WTC11 (cell line): ENCODE measurements around the gene PLEKHA6. TPM values are rescaled to one million over a fixed set of nuclear protein-coding genes. Genes with fewer than 3 reads are reported as not detected.

Experiments
- ATAC-seq: fragments of 200-7000 bp; cut with Tn5 transposase; 2 replicates; pipeline ENCODE4 v1.10.0; 2021; ENCODE audit warnings: mild to moderate bottlenecking, moderate library complexity
- CTCF ChIA-PET: fragments of 300-600 bp; sonication (Branson Sonifier 250); formaldehyde crosslinking; loops from one replicate; lab custom pipeline; 2021; ENCODE audit warnings: antibody characterized with exemption; lab: Charles Lee
- POLR2A ChIA-PET: fragments of 350-600 bp; sonication (Branson Sonifier 250); formaldehyde crosslinking; loops from one replicate; lab custom pipeline; 2021; ENCODE audit warnings: antibody characterized with exemption; lab: Charles Lee
- DNase-seq: peaks from one replicate; pipeline ENCODE4 v3.0.0; 2021; ENCODE audit warnings: low spot score
- H3K27ac Mint-ChIP-seq: 2 replicates; pipeline ENCODE4 v1.8.0; 2021; ENCODE audit warnings: mixed read lengths
- H3K27me3 Mint-ChIP-seq: 2 replicates; pipeline ENCODE4 v1.8.0; 2021; ENCODE audit warnings: low read depth, mild to moderate bottlenecking, moderate library complexity, mixed read lengths
- H3K36me3 Mint-ChIP-seq: 2 replicates; pipeline ENCODE4 v1.8.0; 2021; ENCODE audit warnings: mixed read lengths
- H3K4me1 Mint-ChIP-seq: 2 replicates; pipeline ENCODE4 v1.8.0; 2022; ENCODE audit warnings: mixed read lengths
- H3K4me3 Mint-ChIP-seq: 2 replicates; pipeline ENCODE4 v1.8.0; 2021; ENCODE audit warnings: mild to moderate bottlenecking, moderate library complexity, mixed read lengths
- H3K9me3 Mint-ChIP-seq: 2 replicates; pipeline ENCODE4 v1.8.0; 2021; ENCODE audit warnings: mixed read lengths
- CBFB ChIP-seq: sonication (generic); formaldehyde crosslinking; IDR thresholded peaks from 2 replicates; pipeline ENCODE4 v1.8.1; 2022; ENCODE audit warnings: mild to moderate bottlenecking, low read depth, missing genetic modification reagents
- ELF4 ChIP-seq: sonication (generic); formaldehyde crosslinking; IDR thresholded peaks from 2 replicates; pipeline ENCODE4 v1.8.1; 2022; ENCODE audit warnings: low read depth, mild to moderate bottlenecking, moderate library complexity, missing genetic modification reagents
- EMX1 ChIP-seq: fragments of 250-450 bp; sonication (Bioruptor Pico); IDR thresholded peaks from 2 replicates; pipeline ENCODE4 v1.8.0; 2021; ENCODE audit warnings: mild to moderate bottlenecking
- FOXJ3 ChIP-seq: sonication (generic); formaldehyde crosslinking; IDR thresholded peaks from 2 replicates; pipeline ENCODE4 v1.9.0; 2021; ENCODE audit warnings: missing genetic modification reagents, mild to moderate bottlenecking, borderline replicate concordance
- FOXP4 ChIP-seq: sonication (generic); formaldehyde crosslinking; IDR thresholded peaks from 2 replicates; pipeline ENCODE4 v1.8.0; 2022; ENCODE audit warnings: mild to moderate bottlenecking, missing genetic modification reagents
- HMGXB4 ChIP-seq: sonication (generic); formaldehyde crosslinking; IDR thresholded peaks from 2 replicates; pipeline ENCODE4 v1.8.1; 2023; ENCODE audit warnings: mild to moderate bottlenecking, moderate library complexity, missing genetic modification reagents
- KAT7 ChIP-seq: sonication (generic); formaldehyde crosslinking; IDR thresholded peaks from 2 replicates; pipeline ENCODE4 v1.8.1; 2023; ENCODE audit warnings: missing genetic modification reagents, mild to moderate bottlenecking, borderline replicate concordance
- NR1H2 ChIP-seq: sonication (generic); formaldehyde crosslinking; IDR thresholded peaks from 2 replicates; pipeline ENCODE4 v1.9.0; 2021; ENCODE audit warnings: mild to moderate bottlenecking, moderate library complexity, missing genetic modification reagents
- OVOL2 ChIP-seq: fragments of 250-450 bp; sonication (Bioruptor Pico); IDR thresholded peaks from 2 replicates; pipeline ENCODE4 v1.9.0; 2021; ENCODE audit warnings: mild to moderate bottlenecking, borderline replicate concordance
- USF1 ChIP-seq: sonication (generic); formaldehyde crosslinking; IDR thresholded peaks from 2 replicates; pipeline ENCODE4 v1.8.0; 2022; ENCODE audit warnings: mild to moderate bottlenecking, missing genetic modification reagents
- ZNF138 ChIP-seq: sonication (generic); formaldehyde crosslinking; conservative IDR thresholded peaks from 2 replicates; pipeline ENCODE4 v1.8.1; 2022; ENCODE audit warnings: mild to moderate bottlenecking, moderate library complexity, missing genetic modification reagents
- ZNF317 ChIP-seq: sonication (generic); formaldehyde crosslinking; IDR thresholded peaks from 2 replicates; pipeline ENCODE4 v1.8.1; 2023; ENCODE audit warnings: low read depth, mild to moderate bottlenecking, moderate library complexity, missing genetic modification reagents, borderline replicate concordance
- total RNA-seq: library from RNA; stranded (reverse); gene quantifications from 3 replicates; pipeline ENCODE4 v1.2.3, GENCODE V29; 2021
- TF ChIP-seq, protein P1 (sequence below): sonication (generic); formaldehyde crosslinking; IDR thresholded peaks from 2 replicates; pipeline ENCODE4 v1.8.1; 2022; ENCODE audit warnings: low read depth, mild to moderate bottlenecking, moderate library complexity, missing genetic modification reagents, borderline replicate concordance
- TF ChIP-seq, protein P2 (sequence below): sonication (generic); formaldehyde crosslinking; IDR thresholded peaks from 2 replicates; pipeline ENCODE4 v1.8.1; 2022; ENCODE audit warnings: low read depth, missing genetic modification reagents, borderline replicate concordance
- TF ChIP-seq, protein P3 (sequence below): fragments of 200-600 bp; IDR thresholded peaks from 2 replicates; pipeline ENCODE4 v1.8.0; 2022; ENCODE audit warnings: antibody characterized with exemption
- TF ChIP-seq, protein P4 (sequence below): fragments of 250-450 bp; sonication (Bioruptor Pico); IDR thresholded peaks from 2 replicates; pipeline ENCODE4 v1.9.0; 2021; ENCODE audit warnings: moderate library complexity, mild to moderate bottlenecking, inconsistent platforms, borderline replicate concordance

PLEKHA6 gene
- total RNA-seq, 1 experiment from 2014 or later = 11.6 TPM

DNA sequence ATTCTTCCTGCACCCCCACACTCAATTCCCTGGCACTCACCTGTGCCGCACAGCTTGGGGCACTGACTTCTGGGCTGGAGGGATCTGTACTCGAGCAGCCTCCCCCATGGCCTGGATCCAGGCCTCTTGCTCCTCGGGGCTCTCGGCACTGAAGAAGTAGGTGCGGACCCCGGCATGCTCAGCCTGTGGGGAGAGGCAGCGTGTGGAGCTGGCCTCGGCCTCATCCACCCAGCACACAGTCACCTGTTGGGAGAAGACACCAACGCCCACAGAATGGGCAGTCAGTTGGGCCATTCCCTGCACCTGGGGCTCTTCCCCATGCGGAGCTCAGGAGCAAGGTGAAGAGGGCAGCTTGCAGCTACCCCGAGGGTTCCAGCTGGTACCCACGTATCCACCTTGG is 98.5 kb downstream of the PLEKHA6 start (continued):
- TF ChIP-seq, protein P1, sequence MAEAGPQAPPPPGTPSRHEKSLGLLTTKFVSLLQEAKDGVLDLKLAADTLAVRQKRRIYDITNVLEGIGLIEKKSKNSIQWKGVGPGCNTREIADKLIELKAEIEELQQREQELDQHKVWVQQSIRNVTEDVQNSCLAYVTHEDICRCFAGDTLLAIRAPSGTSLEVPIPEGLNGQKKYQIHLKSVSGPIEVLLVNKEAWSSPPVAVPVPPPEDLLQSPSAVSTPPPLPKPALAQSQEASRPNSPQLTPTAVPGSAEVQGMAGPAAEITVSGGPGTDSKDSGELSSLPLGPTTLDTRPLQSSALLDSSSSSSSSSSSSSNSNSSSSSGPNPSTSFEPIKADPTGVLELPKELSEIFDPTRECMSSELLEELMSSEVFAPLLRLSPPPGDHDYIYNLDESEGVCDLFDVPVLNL (CRISPR knock-in tag) = no peak

- TF ChIP-seq ZNF317 = peak; percentile 52; the same call in 1 of the 2 replicates
- TF ChIP-seq OVOL2 = no peak
- Mint-ChIP-seq H3K9me3 (no peaks in the 10 kb centered on the region), H3K27me3 (no peaks in the 10 kb centered on the region), H3K36me3 (no peaks in the 10 kb centered on the region; the same call in 1 of the 2 replicates), H3K27ac (no peak overlapping the region), H3K4me1 (peaks cover 13% of the 10 kb centered on the region), H3K4me3 (no peak overlapping the region)
- DNase-seq (no peak), ATAC-seq (no peak)
- ChIA-PET CTCF (interaction anchor here (0.5 to 2.2 kb wide), 8 partner anchors 20 to 1979 kb away, joined by 3 to 12 read pairs (median 4); partner anchors contain the start of gene PLEKHA6), POLR2A (no interaction called here)
Observed at GRCh38 chr1:204260601-204261197, 99.0 kb downstream of the PLEKHA6 start.

DNA sequence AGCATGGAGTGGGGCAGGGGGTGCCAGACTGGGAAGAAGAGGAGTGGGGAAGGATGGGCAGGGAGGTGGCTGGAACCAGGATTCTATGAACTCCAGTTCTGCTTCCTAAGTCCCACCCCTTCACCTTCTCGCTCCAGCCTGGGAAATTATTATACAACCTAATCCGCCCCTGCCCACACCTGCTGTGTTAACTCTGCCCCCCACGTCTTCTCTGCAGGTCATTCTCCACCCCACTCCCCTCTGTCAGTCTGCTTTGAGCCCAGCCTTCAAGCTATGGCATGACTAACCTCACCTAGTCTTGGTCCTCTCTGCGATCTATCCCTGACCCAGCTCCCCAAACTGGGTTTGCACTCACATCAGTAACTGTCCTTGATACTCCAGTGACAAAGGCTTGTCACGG is 99.9 kb downstream of the PLEKHA6 start:
- H3K36me3 Mint-ChIP-seq = no peaks in the 10 kb centered on the region; the same call in 1 of the 2 replicates

GRCh38 chr1:204259196-204259595 is 100.5 kb downstream of the PLEKHA6 start:
- ChIA-PET POLR2A (no interaction called here), CTCF (interaction anchor here (0.6 to 7.7 kb wide), 24 partner anchors 8 to 1332 kb away, joined by 3 to 97 read pairs (median 6); partner anchors contain the start of genes GOLT1A and PLEKHA6)
- H3K36me3 Mint-ChIP-seq = no peaks in the 10 kb centered on the region; the same call in 1 of the 2 replicates
- no peak for DNase-seq
- no peak overlapping the region for H3K27ac Mint-ChIP-seq
- H3K27me3 Mint-ChIP-seq = no peaks in the 10 kb centered on the region
- H3K4me3 Mint-ChIP-seq = no peak overlapping the region
- H3K4me1 Mint-ChIP-seq = peaks cover 28% of the 10 kb centered on the region
- no peak for ATAC-seq
- no peaks in the 10 kb centered on the region for H3K9me3 Mint-ChIP-seq
- no peak for TF ChIP-seq EMX1
- no peak for TF ChIP-seq USF1
- no peak for TF ChIP-seq NR1H2 (CRISPR knock-in tag)
- TF ChIP-seq KAT7 (CRISPR knock-in tag) = no peak
- TF ChIP-seq, protein P2, sequence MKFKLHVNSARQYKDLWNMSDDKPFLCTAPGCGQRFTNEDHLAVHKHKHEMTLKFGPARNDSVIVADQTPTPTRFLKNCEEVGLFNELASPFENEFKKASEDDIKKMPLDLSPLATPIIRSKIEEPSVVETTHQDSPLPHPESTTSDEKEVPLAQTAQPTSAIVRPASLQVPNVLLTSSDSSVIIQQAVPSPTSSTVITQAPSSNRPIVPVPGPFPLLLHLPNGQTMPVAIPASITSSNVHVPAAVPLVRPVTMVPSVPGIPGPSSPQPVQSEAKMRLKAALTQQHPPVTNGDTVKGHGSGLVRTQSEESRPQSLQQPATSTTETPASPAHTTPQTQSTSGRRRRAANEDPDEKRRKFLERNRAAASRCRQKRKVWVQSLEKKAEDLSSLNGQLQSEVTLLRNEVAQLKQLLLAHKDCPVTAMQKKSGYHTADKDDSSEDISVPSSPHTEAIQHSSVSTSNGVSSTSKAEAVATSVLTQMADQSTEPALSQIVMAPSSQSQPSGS (CRISPR knock-in tag) = no peak
- TF ChIP-seq ELF4 (CRISPR knock-in tag) = no peak
- TF ChIP-seq FOXJ3 = no peak
- TF ChIP-seq FOXP4 = no peak

More for the DNA sequence above, 99.9 kb downstream of the PLEKHA6 start:
- ATAC-seq = no peak
- no peaks in the 10 kb centered on the region for H3K27me3 Mint-ChIP-seq
- no peak overlapping the region for H3K27ac Mint-ChIP-seq
- TF ChIP-seq, protein P3, sequence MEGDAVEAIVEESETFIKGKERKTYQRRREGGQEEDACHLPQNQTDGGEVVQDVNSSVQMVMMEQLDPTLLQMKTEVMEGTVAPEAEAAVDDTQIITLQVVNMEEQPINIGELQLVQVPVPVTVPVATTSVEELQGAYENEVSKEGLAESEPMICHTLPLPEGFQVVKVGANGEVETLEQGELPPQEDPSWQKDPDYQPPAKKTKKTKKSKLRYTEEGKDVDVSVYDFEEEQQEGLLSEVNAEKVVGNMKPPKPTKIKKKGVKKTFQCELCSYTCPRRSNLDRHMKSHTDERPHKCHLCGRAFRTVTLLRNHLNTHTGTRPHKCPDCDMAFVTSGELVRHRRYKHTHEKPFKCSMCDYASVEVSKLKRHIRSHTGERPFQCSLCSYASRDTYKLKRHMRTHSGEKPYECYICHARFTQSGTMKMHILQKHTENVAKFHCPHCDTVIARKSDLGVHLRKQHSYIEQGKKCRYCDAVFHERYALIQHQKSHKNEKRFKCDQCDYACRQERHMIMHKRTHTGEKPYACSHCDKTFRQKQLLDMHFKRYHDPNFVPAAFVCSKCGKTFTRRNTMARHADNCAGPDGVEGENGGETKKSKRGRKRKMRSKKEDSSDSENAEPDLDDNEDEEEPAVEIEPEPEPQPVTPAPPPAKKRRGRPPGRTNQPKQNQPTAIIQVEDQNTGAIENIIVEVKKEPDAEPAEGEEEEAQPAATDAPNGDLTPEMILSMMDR = no peak
- TF ChIP-seq, protein P4, sequence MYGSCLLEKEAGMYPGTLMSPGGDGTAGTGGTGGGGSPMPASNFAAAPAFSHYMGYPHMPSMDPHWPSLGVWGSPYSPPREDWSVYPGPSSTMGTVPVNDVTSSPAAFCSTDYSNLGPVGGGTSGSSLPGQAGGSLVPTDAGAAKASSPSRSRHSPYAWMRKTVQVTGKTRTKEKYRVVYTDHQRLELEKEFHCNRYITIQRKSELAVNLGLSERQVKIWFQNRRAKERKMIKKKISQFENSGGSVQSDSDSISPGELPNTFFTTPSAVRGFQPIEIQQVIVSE (CRISPR knock-in tag) = no peak
- TF ChIP-seq ZNF317 (no peak), CBFB (no peak), ZNF138 (CRISPR knock-in tag) (no peak), HMGXB4 (CRISPR knock-in tag) (no peak)
- H3K4me1 Mint-ChIP-seq = peaks cover 23% of the 10 kb centered on the region
- no peak for DNase-seq
- no peak overlapping the region for H3K4me3 Mint-ChIP-seq
- POLR2A ChIA-PET = no interaction called here
- no peaks in the 10 kb centered on the region for H3K9me3 Mint-ChIP-seq
- CTCF ChIA-PET = interaction anchor here (0.5 to 7.7 kb wide), 10 partner anchors 18 to 1978 kb away, joined by 3 to 96 read pairs (median 4); partner anchors contain the start of genes GOLT1A and PLEKHA6
